Measurements from ENCODE around the gene PNKD. TPM values are rescaled to one million over a fixed set of nuclear protein-coding genes. Genes with fewer than 3 reads are reported as not detected.
A peak's percentile ranks its signal among the peaks of the same experiment; 100 is the strongest.

PNKD gene
- total RNA-seq, 4 donors from 2014 or later: 40.3 to 74.1 (median 56.5) TPM

DNA sequence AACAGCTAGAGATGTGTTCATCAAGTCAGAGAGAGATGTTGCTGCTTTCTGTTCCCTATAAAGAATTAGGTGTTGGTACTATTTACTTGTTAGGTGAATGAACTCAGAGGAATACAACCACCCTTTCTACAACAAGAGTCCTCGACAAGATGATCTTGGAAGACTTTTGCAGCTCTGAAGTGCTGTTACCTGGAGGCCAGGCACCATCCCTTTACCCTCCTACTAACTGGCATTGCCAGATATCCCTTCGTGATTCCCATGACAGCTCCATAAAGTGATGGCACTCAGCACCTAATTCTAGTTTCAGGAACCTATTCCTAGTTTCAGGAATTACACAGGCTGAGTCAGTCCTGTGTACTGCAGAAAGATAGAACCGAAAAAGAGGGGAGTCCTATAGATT is 43.4 kb upstream of the PNKD start:
- peaks cover 45 to 69% (median 59%) of the 10 kb centered on the region in 4 donors for H3K4me1 ChIP-seq
- WGBS: 83% methylated on average over 3 of the region's 3 CpGs

GRCh38 chr2:218228366-218229090 is 41.8 kb upstream of the PNKD start:
- no peaks in the 10 kb centered on the region for H3K9me3 ChIP-seq
- intact Hi-C loops (cut with DNase I): no loop called here
- H3K4me1 ChIP-seq: peaks cover 34 to 60% (median 47%) of the 10 kb centered on the region in 4 donors
- no peaks in the 10 kb centered on the region for H3K27me3 ChIP-seq
- TF ChIP-seq POLR2AphosphoS5 (IDR thresholded peaks at IDR 0.05) (no peak), POLR2A (IDR thresholded peaks at IDR 0.05; ENCODE audit: low read depth) (no peak), EP300 (IDR thresholded peaks at IDR 0.05) (no peak)
- TF ChIP-seq, protein P1, sequence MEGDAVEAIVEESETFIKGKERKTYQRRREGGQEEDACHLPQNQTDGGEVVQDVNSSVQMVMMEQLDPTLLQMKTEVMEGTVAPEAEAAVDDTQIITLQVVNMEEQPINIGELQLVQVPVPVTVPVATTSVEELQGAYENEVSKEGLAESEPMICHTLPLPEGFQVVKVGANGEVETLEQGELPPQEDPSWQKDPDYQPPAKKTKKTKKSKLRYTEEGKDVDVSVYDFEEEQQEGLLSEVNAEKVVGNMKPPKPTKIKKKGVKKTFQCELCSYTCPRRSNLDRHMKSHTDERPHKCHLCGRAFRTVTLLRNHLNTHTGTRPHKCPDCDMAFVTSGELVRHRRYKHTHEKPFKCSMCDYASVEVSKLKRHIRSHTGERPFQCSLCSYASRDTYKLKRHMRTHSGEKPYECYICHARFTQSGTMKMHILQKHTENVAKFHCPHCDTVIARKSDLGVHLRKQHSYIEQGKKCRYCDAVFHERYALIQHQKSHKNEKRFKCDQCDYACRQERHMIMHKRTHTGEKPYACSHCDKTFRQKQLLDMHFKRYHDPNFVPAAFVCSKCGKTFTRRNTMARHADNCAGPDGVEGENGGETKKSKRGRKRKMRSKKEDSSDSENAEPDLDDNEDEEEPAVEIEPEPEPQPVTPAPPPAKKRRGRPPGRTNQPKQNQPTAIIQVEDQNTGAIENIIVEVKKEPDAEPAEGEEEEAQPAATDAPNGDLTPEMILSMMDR (IDR thresholded peaks at IDR 0.05): no peak
- H3K27ac ChIP-seq (replicated peaks in 1 of 4): peak overlapping the region; percentile 60 to 66 (median 60)
- H3K4me3 ChIP-seq: no peak overlapping the region
- DNase-seq (ENCODE audit: extremely low spot score): no peak
- 92% methylated on average over 6 of the region's 6 CpGs for WGBS
- H3K36me3 ChIP-seq: peaks cover 35 to 87% (median 72%) of the 10 kb centered on the region in 4 donors

More for the DNA sequence above, 43.4 kb upstream of the PNKD start:
- TF ChIP-seq EP300 (IDR thresholded peaks at IDR 0.05) (no peak), POLR2A (IDR thresholded peaks at IDR 0.05; ENCODE audit: low read depth) (no peak), POLR2AphosphoS5 (IDR thresholded peaks at IDR 0.05) (no peak)
- TF ChIP-seq, protein P1 (IDR thresholded peaks at IDR 0.05): no peak
- Histone ChIP-seq H3K9me3 (no peaks in the 10 kb centered on the region), H3K4me3 (no peak overlapping the region), H3K27ac (replicated peaks in 1 of 4) (no peak overlapping the region), H3K27me3 (no peaks in the 10 kb centered on the region), H3K36me3 (peaks cover 28 to 71% (median 59%) of the 10 kb centered on the region in 4 donors)
- DNase-seq (ENCODE audit: extremely low spot score): no peak
- intact Hi-C loops (cut with DNase I): no loop called here

GRCh38 chr2:218229239-218229638 is 41.1 kb upstream of the PNKD start:
- H3K27me3 ChIP-seq: no peaks in the 10 kb centered on the region
- intact Hi-C loops (cut with DNase I): no loop called here
- H3K36me3 ChIP-seq: peaks cover 35 to 94% (median 73%) of the 10 kb centered on the region in 4 donors
- H3K4me1 ChIP-seq: peaks cover 29 to 57% (median 43%) of the 10 kb centered on the region in 4 donors
- TF ChIP-seq, protein P1 (IDR thresholded peaks at IDR 0.05): no peak
- no peak for TF ChIP-seq POLR2A (IDR thresholded peaks at IDR 0.05; ENCODE audit: low read depth)
- TF ChIP-seq EP300 (IDR thresholded peaks at IDR 0.05): no peak
- TF ChIP-seq POLR2AphosphoS5 (IDR thresholded peaks at IDR 0.05): no peak
- no peak for DNase-seq (ENCODE audit: extremely low spot score)
- no peak overlapping the region for H3K4me3 ChIP-seq
- H3K27ac ChIP-seq (replicated peaks in 1 of 4): peak overlapping the region; percentile 60 to 66 (median 60)
- no peaks in the 10 kb centered on the region for H3K9me3 ChIP-seq
- 28% methylated on average over 3 of the region's 3 CpGs for WGBS

DNA sequence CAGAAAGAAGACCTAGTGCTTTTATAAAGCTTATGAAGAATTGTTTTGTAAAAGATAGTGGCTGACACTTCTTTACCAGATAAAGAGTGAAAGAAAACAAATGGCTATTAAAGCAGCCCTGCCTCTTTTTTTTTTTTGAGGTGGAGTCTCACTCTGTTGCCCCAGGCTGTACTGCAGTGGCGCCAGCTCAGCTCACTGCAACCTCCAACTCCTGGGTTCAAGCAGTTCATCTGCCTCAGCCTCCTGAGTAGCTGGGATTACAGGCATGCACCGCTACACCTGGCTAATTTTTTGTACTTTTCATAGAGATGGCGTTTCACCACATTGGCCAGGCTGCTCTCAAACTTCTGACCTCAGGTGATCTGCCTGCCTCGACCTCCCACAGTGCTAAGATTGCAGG is 40.5 kb upstream of the PNKD start:
- DNase-seq (ENCODE audit: extremely low spot score): no peak
- Histone ChIP-seq H3K36me3 (peaks cover 41 to 94% (median 76%) of the 10 kb centered on the region in 4 donors), H3K4me3 (no peak overlapping the region), H3K27me3 (no peaks in the 10 kb centered on the region), H3K27ac (replicated peaks in 1 of 4) (peak overlapping the region; percentile 49 to 66 (median 60)), H3K4me1 (peaks cover 29 to 52% (median 42%) of the 10 kb centered on the region in 4 donors), H3K9me3 (no peaks in the 10 kb centered on the region)
- 80% methylated on average over 4 of the region's 4 CpGs for WGBS
- TF ChIP-seq EP300 (IDR thresholded peaks at IDR 0.05): no peak
- no peak for TF ChIP-seq POLR2AphosphoS5 (IDR thresholded peaks at IDR 0.05)
- TF ChIP-seq, protein P1 (IDR thresholded peaks at IDR 0.05): no peak
- TF ChIP-seq POLR2A (IDR thresholded peaks at IDR 0.05; ENCODE audit: low read depth): no peak
- intact Hi-C loops (cut with DNase I): no loop called here

Measured in esophagus muscularis mucosa (tissue), 4 donors.